NT2/D1 (cell line): ENCODE data around the gene PIK3CB.
"Not testable (repeated sequence)": the region's sequence is repeated elsewhere in the genome, so short reads cannot be mapped to it uniquely, and the experiment has no call there.

Experiments used
- DNase-seq: peaks from one replicate; pipeline ENCODE4 v3.0.0-alpha.2; 2011; ENCODE audit warnings: low read depth, low spot score
- H3K27me3 ChIP-seq: 2 replicates; pipeline ENCODE4 v1.6.0; 2011; ENCODE audit warnings: mild to moderate bottlenecking; ENCODE audit not compliant: insufficient read length, insufficient read depth
- H3K36me3 ChIP-seq: 2 replicates; pipeline ENCODE4 v1.6.1; 2011; ENCODE audit warnings: mild to moderate bottlenecking, low read length, mixed read lengths; ENCODE audit not compliant: insufficient read depth, insufficient read length
- H3K4me1 ChIP-seq: 2 replicates; pipeline ENCODE4 v1.5.1; 2011; ENCODE audit not compliant: insufficient read depth, insufficient read length
- H3K4me3 ChIP-seq: 2 replicates; pipeline ENCODE4 v1.5.1; 2011; ENCODE audit warnings: low read depth; ENCODE audit not compliant: insufficient read length
- H3K9ac ChIP-seq: 2 replicates; pipeline ENCODE4 v1.6.0; 2011; ENCODE audit warnings: low read depth; ENCODE audit not compliant: insufficient read length
- H3K9me3 ChIP-seq: 2 replicates; pipeline ENCODE4 v1.5.1; 2011; ENCODE audit warnings: mild to moderate bottlenecking, low read length; ENCODE audit not compliant: insufficient read depth
- SUZ12 ChIP-seq: IDR thresholded peaks from 2 replicates; pipeline ENCODE4 v1.6.1; 2011; ENCODE audit not compliant: insufficient read length, insufficient read depth; ENCODE audit errors: extremely low read depth
- YY1 ChIP-seq: IDR thresholded peaks from 2 replicates; pipeline ENCODE4 v1.6.1; 2011; ENCODE audit not compliant: insufficient read length, insufficient read depth
- ZNF274 ChIP-seq: IDR thresholded peaks from 2 replicates; pipeline ENCODE4 v1.6.1; 2011; ENCODE audit warnings: mild to moderate bottlenecking, low read depth, low read length

The PIK3CB gene

DNA sequence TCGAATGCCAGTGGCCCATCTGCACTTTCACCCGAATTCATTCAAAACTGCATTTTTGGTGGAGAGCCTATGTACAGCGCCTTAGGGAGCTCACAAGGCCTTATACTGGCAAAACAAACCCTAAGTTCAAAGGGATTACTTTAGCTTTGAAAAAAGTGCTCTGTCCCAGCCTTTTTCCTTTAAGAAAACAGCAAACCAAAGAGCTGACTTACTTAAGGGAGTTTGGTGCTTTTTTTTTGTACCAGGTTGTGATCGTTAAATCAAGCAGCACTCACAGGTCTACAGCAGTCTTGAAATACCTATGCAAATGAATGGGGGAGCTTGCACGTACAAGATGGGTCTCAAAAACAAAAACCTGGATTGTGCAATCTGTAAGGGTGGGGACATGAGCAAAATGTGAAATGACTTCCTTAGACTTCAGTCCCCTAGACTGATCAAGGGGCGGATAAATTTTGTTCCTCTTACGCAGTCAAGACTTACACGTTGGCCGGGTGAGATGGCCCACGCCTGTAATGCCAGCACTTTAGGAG is 11.6 kb upstream of the PIK3CB start:
- H3K27me3 ChIP-seq, result no peaks in the 10 kb centered on the region
- peak; percentile 77 for DNase-seq
- H3K4me1 ChIP-seq, result peaks cover 2% of the 10 kb centered on the region
- no peak overlapping the region for H3K4me3 ChIP-seq
- no peak overlapping the region for H3K9ac ChIP-seq
- no peaks in the 10 kb centered on the region for H3K9me3 ChIP-seq
- TF ChIP-seq SUZ12, result no peak
- TF ChIP-seq ZNF274, result no peak
- no peak for TF ChIP-seq YY1
- no peaks in the 10 kb centered on the region for H3K36me3 ChIP-seq

DNA sequence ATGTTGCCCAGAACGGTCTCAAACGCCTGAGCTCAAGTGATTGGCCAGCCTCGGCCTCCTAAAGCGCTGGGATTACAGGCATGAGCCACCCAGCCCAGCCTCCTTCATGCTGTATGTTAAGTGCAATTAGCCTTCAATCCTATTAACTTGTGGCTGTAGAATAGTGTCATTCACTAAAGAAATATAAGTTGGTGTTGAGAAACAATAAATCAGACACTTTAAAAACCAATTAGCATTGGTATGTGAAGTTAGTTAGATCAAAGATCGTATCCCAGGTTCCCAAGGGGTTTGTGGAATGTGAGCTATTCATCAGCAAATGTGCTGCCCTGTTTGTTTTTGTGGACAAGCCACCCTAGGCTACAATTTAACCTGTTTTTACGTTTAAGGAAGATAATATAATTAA is 11.0 kb upstream of the PIK3CB start:
- no peaks in the 10 kb centered on the region for H3K36me3 ChIP-seq
- H3K9me3 ChIP-seq, result no peaks in the 10 kb centered on the region
- H3K4me3 ChIP-seq, result no peak overlapping the region
- no peak overlapping the region for H3K9ac ChIP-seq
- TF ChIP-seq YY1, result no peak
- TF ChIP-seq ZNF274, result no peak
- no peak for TF ChIP-seq SUZ12
- peak; percentile 80 for DNase-seq
- H3K27me3 ChIP-seq, result no peaks in the 10 kb centered on the region
- H3K4me1 ChIP-seq, result peaks cover 2% of the 10 kb centered on the region

DNA sequence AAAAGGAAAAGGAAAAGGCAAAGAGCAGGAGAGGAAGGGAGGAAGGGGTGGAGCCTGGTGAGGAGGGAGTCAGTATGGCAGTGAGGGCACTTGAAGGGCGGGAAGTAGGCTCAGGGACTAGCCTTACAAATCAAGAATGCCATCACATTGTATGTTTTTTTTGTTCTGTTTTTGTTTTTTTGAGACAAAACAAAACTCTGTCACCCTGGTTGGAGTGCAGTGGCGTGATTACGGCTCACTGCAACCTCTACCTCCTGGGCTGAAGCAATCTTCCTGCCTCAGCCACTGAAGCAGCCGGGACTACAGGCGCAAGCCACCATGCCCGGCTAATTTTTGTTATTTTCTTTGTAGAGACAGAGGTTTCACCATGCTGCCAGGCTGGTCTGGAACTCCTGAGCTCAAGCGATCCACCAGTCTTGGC is 10.5 kb upstream of the PIK3CB start:
- H3K36me3 ChIP-seq, result no peaks in the 10 kb centered on the region
- H3K9me3 ChIP-seq, result no peaks in the 10 kb centered on the region
- H3K4me1 ChIP-seq, result peaks cover 2% of the 10 kb centered on the region
- no peak for TF ChIP-seq SUZ12
- TF ChIP-seq YY1, result no peak
- no peak for TF ChIP-seq ZNF274
- no peaks in the 10 kb centered on the region for H3K27me3 ChIP-seq
- H3K4me3 ChIP-seq, result no peak overlapping the region
- peak overlapping the region; percentile 71 for H3K9ac ChIP-seq
- DNase-seq, result peak; percentile 47

DNA sequence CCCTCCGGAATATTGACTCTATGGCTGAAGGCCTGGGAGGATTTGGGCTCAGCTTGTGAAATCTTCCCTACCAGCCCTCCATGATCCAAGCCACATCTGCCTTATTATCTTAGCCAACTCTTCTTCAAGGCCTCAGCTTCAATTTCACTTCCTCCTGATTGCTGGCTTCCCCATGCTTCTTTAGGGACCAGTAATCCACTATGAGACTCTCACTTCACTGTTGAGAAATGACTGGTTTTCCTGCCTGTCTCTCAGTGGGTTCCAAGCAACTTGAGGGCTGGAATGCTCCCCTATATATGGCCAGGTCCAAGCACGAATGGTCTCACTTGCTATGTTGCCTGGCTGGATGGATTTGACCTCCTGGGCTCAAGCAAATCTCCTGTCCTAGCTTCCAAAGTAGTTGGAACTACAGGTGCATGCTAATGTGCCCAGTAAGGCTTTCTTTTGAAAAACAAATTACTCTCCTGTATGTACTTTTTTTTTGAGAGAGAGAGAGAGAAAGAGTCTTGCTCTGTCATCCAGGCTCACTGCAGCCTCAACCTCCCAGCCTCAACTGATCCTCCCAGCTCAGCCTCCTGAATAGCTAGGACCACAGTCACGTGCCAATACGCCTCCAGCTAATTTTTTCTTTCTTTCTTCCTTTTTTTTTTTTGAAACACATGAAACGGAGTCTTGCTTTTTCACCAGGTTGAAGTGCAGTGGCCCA is 7.9 kb upstream of the PIK3CB start:
- Histone ChIP-seq H3K9ac (no peak overlapping the region), H3K27me3 (no peaks in the 10 kb centered on the region), H3K4me1 (peaks cover 2% of the 10 kb centered on the region), H3K36me3 (no peaks in the 10 kb centered on the region), H3K9me3 (no peaks in the 10 kb centered on the region), H3K4me3 (no peak overlapping the region)
- DNase-seq, result no peak
- TF ChIP-seq ZNF274 (no peak), SUZ12 (no peak), YY1 (no peak)

DNA sequence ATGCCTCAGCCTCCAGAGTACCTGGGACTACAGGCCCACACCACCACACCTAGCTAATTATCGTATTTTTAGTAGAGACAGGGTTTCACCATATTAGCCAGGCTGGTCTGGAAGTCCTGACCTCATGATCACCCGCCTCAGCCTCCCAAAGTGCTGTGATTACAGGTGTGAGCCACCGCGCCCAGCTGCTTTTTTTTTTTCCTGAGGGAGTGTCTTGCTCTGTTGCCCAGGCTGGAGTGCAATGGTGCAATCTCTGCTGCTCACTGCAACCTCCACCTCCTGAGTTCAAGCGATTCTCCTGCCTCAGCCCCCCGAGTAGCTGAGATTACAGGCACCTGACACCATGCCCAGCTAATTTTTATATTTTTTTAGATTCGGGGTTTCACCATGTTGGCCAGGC is 3.7 kb upstream of the PIK3CB start:
- H3K9me3 ChIP-seq, result not testable (repeated sequence)

DNA sequence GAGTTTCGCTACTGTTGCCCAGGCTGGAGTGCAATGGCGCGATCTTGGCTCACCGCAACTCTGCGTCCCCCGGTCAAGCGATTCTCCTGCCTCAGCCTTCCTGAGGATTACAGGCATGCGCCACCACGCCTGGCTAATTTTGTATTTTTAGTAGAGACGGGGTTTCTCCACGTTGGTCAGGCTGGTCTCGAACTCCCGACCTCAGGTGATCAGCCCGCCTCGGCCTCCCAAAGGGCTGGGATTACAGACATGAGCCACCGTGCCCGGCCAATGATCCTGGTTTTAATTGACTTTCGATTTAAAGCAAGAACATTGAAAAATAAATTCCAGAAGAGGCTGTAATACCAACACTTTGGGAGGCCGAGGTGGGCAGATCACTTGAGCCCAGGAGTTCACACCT is 1.1 kb upstream of the PIK3CB start:
- not testable (repeated sequence) for H3K36me3 ChIP-seq, H3K4me1 ChIP-seq, H3K9ac ChIP-seq, H3K27me3 ChIP-seq, H3K9me3 ChIP-seq, DNase-seq, H3K4me3 ChIP-seq

More for the DNA sequence above, 3.7 kb upstream of the PIK3CB start:
- not testable (repeated sequence) for H3K4me1 ChIP-seq, H3K36me3 ChIP-seq, H3K27me3 ChIP-seq, H3K9ac ChIP-seq, DNase-seq, H3K4me3 ChIP-seq

DNA sequence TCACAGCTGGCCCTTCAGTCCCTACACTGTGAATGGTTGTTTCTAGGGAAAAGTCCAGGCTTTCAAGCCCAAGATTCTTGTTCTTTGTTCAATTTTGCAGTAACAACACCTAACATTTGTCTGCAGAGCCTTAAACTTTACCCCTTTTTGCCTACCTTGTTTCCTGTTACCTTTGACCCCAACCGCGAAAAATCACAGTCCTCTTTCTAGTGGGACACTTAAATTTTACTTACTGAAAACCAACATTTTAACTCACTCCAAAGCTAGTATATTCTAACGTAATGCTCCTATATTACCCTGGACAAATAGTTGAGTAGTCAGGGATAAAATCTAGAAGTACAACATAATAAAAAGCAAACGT is 649 bp upstream of the PIK3CB start:
- TF ChIP-seq ZNF274 (no peak), SUZ12 (no peak), YY1 (no peak)
- DNase-seq, result no peak

More for the DNA sequence above, 649 bp upstream of the PIK3CB start:
- H3K4me3 ChIP-seq, result peak overlapping the region; percentile 94
- H3K36me3 ChIP-seq, result peaks cover 8% of the 10 kb centered on the region
- no peaks in the 10 kb centered on the region for H3K27me3 ChIP-seq
- H3K4me1 ChIP-seq, result peaks cover 2% of the 10 kb centered on the region
- H3K9ac ChIP-seq, result peak overlapping the region; percentile 100
- H3K9me3 ChIP-seq, result no peaks in the 10 kb centered on the region
